CD8-positive, alpha-beta memory T cell (primary cell): ENCODE measurements around the gene WDFY4. TPM values are rescaled to one million over a fixed set of nuclear protein-coding genes. Genes with fewer than 3 reads are reported as not detected.

Source experiments
- CTCF ChIA-PET: fragments of 350-600 bp; sonication (Branson Sonifier 250); formaldehyde crosslinking; loops from one replicate; lab custom pipeline; 2021; ENCODE audit warnings: antibody characterized with exemption; lab: Charles Lee
- POLR2A ChIA-PET: fragments of 350-600 bp; sonication (Branson Sonifier 250); formaldehyde crosslinking; loops from one replicate; lab custom pipeline; 2021; ENCODE audit warnings: antibody characterized with exemption; lab: Charles Lee
- DNase-seq, 5 donors: peaks; one replicate each; pipeline versions ENCODE4 v3.0.0 to v3.0.0-alpha.2; 2020 to 2022; ENCODE audit warnings: mixed read lengths in 1 of 5
- H3K27ac ChIP-seq: one replicate; pipeline ENCODE4 v1.7.0; 2013; ENCODE audit warnings: low read depth, mild to moderate bottlenecking, low read length, moderate library complexity
- H3K27me3 ChIP-seq: 2 replicates; pipeline ENCODE4 v1.7.0; 2013; ENCODE audit warnings: low read length, mild to moderate bottlenecking; ENCODE audit not compliant: insufficient read depth, poor library complexity, severe bottlenecking
- H3K36me3 ChIP-seq: 2 replicates; pipeline ENCODE4 v1.7.0; 2013; ENCODE audit warnings: mild to moderate bottlenecking, low read length, moderate library complexity; ENCODE audit not compliant: insufficient read depth
- H3K4me1 ChIP-seq: 2 replicates; pipeline ENCODE4 v1.7.0; 2013; ENCODE audit warnings: mild to moderate bottlenecking, low read length, moderate library complexity; ENCODE audit not compliant: insufficient read depth
- H3K4me3 ChIP-seq: 2 replicates; pipeline ENCODE4 v1.7.0; 2013; ENCODE audit warnings: mild to moderate bottlenecking, low read length
- H3K9me3 ChIP-seq: 2 replicates; pipeline ENCODE4 v1.7.0; 2013; ENCODE audit warnings: mild to moderate bottlenecking, low read length
- H3K27ac Mint-ChIP-seq, 8 donors: one replicate each; pipeline ENCODE4 v1.8.0; 2020 to 2021; ENCODE audit warnings: mixed read lengths in 8 of 8, mild to moderate bottlenecking in 6 of 8, inconsistent platforms in 3 of 8, moderate library complexity in 3 of 8
- H3K27me3 Mint-ChIP-seq, 2 donors: one replicate each; pipeline ENCODE4 v1.8.0; 2020 to 2021; ENCODE audit warnings: mixed read lengths in 2 of 2, mild to moderate bottlenecking in 1 of 2, moderate library complexity in 1 of 2
- H3K36me3 Mint-ChIP-seq, 3 donors: one replicate each; pipeline ENCODE4 v1.8.0; 2020 to 2021; ENCODE audit warnings: mixed read lengths in 3 of 3, inconsistent platforms in 1 of 3, mild to moderate bottlenecking in 1 of 3
- H3K4me1 Mint-ChIP-seq, 3 donors: one replicate each; pipeline ENCODE4 v1.8.0; 2020 to 2021; ENCODE audit warnings: mixed read lengths in 3 of 3, inconsistent platforms in 1 of 3, mild to moderate bottlenecking in 1 of 3
- H3K4me3 Mint-ChIP-seq, 7 donors: one replicate each; pipeline ENCODE4 v1.8.0; 2020 to 2021; ENCODE audit warnings: mixed read lengths in 7 of 7, mild to moderate bottlenecking in 6 of 7, moderate library complexity in 4 of 7, inconsistent platforms in 2 of 7
- H3K9me3 Mint-ChIP-seq, 5 donors: one replicate each; pipeline ENCODE4 v1.8.0; 2020 to 2022; ENCODE audit warnings: mixed read lengths in 5 of 5, mild to moderate bottlenecking in 3 of 5, moderate library complexity in 2 of 5, inconsistent platforms in 1 of 5
- polyA plus RNA-seq: library from polyadenylated mRNA; unstranded; fragments of 300-500 nt; fragmentation: Illumina TruSeq; gene quantifications from one replicate; pipeline ENCODE4 v1.2.3, GENCODE V29; 2021
- total RNA-seq, 2 experiments: library from RNA; stranded (reverse); gene quantifications; one replicate each; pipeline ENCODE4 v1.2.3, GENCODE V29; 2021

WDFY4 gene
- total and polyA plus RNA-seq, 3 experiments from 2014 or later, result 0.20 to 0.35 TPM; not detected in 1

DNA sequence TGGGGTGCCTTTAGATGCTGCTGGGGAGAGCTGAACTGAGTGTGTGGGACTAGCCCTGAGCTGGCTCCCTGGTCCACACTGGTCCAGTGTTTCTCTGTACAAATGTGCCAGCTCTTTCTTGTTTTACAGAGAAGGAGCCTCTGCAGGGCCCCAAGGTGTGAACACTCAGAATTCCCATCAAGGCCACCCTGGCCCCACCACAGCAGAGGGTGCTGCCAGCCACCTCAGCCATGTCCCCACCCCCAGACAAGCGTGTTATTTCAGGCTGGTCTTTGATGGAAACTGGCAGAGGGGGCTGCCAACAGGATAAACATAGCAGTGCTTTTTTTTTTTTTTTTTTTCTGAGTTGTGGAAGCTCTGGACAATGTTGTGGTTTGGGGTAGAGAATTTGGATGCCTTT lies 323.4 kb downstream of the WDFY4 start:
- ChIA-PET CTCF (no interaction called here), POLR2A (no interaction called here)
- Histone ChIP-seq H3K9me3 (no peaks in the 10 kb centered on the region), H3K4me1 (no peaks in the 10 kb centered on the region), H3K27ac (no peak overlapping the region), H3K36me3 (no peaks in the 10 kb centered on the region), H3K27me3 (no peaks in the 10 kb centered on the region), H3K4me3 (no peak overlapping the region)
- no peak for DNase-seq
- H3K4me1 Mint-ChIP-seq, result no peaks in the 10 kb centered on the region
- no peak overlapping the region for H3K27ac Mint-ChIP-seq
- no peaks in the 10 kb centered on the region for H3K36me3 Mint-ChIP-seq
- no peak overlapping the region for H3K4me3 Mint-ChIP-seq
- peaks cover 2 to 3% of the 10 kb centered on the region in 2 donors for H3K27me3 Mint-ChIP-seq
- H3K9me3 Mint-ChIP-seq, result no peaks in the 10 kb centered on the region

DNA sequence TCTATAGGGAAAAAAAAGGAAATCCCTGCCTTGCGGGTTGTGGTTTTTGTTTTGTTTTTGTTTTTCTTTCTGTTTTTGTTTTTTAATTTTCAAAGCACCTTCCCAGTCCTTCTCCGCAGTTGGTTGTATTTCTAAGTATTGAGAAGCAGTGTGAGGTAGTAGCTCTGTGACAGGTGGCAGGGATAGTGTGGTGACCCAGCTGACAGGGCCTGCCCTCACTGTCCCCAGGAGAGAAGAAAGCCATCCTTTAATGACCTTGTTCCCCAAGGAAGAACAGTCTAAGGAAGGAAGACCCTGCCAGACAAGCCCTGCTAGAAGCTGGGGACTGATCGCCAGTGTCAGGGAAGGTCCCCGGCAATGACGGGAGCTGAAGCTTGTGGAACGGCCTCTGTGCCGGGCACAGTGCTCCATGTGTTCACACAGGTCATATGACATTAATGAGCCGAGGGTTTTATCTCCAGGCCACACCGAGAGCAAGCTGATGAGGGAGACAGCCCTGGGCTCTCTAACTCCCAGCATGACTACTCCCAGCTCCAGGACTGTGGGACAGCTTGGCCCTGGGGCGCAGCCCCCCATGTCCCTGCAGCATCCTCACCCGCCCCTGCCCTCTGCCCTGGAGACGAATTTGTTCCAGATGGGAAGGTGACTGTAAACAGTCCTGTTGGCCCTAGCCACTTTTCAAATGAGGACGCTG lies 324.0 kb downstream of the WDFY4 start:
- Histone ChIP-seq H3K36me3 (no peaks in the 10 kb centered on the region), H3K27ac (no peak overlapping the region), H3K9me3 (no peaks in the 10 kb centered on the region), H3K4me1 (no peaks in the 10 kb centered on the region), H3K4me3 (no peak overlapping the region), H3K27me3 (no peaks in the 10 kb centered on the region)
- POLR2A ChIA-PET, result no interaction called here
- no peak overlapping the region for H3K27ac Mint-ChIP-seq
- no peak overlapping the region for H3K4me3 Mint-ChIP-seq
- H3K27me3 Mint-ChIP-seq, result peaks cover 2 to 3% of the 10 kb centered on the region in 2 donors
- H3K9me3 Mint-ChIP-seq, result no peaks in the 10 kb centered on the region
- no peaks in the 10 kb centered on the region for H3K4me1 Mint-ChIP-seq
- CTCF ChIA-PET, result no interaction called here
- no peak for DNase-seq
- H3K36me3 Mint-ChIP-seq, result no peaks in the 10 kb centered on the region

DNA sequence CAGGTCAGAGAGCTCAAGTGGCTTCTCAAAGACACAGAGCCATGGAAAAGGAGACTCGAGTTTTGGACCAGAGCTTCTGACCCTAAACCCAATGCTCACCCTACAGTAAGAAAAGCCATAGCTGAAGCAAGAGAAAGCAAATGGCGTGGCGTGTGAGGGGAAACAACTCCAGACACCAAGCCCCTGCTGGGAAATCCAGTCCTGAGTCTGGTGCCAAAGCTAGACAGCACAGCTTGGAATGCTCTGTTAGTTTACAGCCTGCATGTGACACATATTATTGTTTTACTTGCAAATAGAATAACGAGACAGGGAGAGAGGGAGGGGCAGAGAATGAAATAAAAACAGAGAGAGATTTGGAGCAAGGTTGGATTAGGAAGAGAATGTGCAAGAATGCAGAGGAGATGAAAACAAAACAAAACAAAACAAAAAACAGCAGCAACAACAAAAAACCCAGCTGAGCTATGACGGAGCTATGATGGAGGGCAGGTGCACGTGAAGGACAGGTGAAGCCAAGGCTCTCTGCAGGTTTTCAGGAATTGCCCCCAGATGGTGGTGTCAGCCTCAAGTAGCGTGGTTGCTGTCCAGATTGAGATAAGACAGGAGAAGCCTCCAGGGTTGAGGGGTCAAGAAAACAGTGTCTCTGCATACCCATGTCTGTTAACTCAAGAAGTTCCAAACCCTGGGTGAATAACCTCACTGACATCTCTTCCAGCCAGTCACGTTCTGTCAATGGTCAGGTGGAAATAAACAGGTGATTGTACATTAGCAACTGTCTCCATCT lies 324.7 kb downstream of the WDFY4 start:
- H3K36me3 Mint-ChIP-seq, result no peaks in the 10 kb centered on the region
- H3K36me3 ChIP-seq, result no peaks in the 10 kb centered on the region
- CTCF ChIA-PET, result no interaction called here

DNA sequence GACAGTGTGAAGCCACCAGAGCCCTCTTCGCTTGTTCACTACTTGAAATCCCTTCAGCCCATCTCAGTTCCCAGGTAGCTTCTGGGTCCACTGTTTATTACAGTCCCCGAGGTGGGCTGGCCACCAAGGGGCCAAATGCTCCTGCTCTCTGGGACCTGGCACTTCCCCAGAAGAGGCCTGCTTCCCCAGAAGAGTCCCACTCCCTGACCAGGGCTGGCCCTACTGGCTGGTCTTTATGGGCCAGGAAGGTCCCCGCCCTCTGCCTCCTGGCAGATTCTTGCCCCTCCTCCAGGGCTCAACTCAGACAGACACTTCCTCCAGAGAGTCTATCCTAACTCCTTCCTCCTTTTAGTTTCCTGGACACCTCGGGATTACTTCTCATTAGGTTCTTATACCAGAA lies 325.6 kb downstream of the WDFY4 start:
- no peaks in the 10 kb centered on the region for H3K9me3 Mint-ChIP-seq
- DNase-seq, result no peak
- H3K27ac Mint-ChIP-seq, result no peak overlapping the region
- H3K9me3 ChIP-seq, result no peaks in the 10 kb centered on the region
- H3K4me1 Mint-ChIP-seq, result no peaks in the 10 kb centered on the region
- H3K4me1 ChIP-seq, result no peaks in the 10 kb centered on the region
- POLR2A ChIA-PET, result no interaction called here
- no peaks in the 10 kb centered on the region for H3K27me3 ChIP-seq
- no peak overlapping the region for H3K4me3 Mint-ChIP-seq
- peaks cover 3 to 5% of the 10 kb centered on the region in 2 donors for H3K27me3 Mint-ChIP-seq
- no peak overlapping the region for H3K27ac ChIP-seq
- H3K36me3 Mint-ChIP-seq, result no peaks in the 10 kb centered on the region
- H3K4me3 ChIP-seq, result no peak overlapping the region
- CTCF ChIA-PET, result no interaction called here
- no peaks in the 10 kb centered on the region for H3K36me3 ChIP-seq

More for the DNA sequence above, 324.7 kb downstream of the WDFY4 start:
- Mint-ChIP-seq H3K27me3 (peaks cover 2 to 3% of the 10 kb centered on the region in 2 donors), H3K9me3 (no peaks in the 10 kb centered on the region), H3K4me1 (no peaks in the 10 kb centered on the region), H3K4me3 (no peak overlapping the region), H3K27ac (no peak overlapping the region)
- DNase-seq, result no peak
- H3K4me1 ChIP-seq, result no peaks in the 10 kb centered on the region
- no peaks in the 10 kb centered on the region for H3K27me3 ChIP-seq
- no peak overlapping the region for H3K4me3 ChIP-seq
- no peak overlapping the region for H3K27ac ChIP-seq
- POLR2A ChIA-PET, result no interaction called here
- no peaks in the 10 kb centered on the region for H3K9me3 ChIP-seq

DNA sequence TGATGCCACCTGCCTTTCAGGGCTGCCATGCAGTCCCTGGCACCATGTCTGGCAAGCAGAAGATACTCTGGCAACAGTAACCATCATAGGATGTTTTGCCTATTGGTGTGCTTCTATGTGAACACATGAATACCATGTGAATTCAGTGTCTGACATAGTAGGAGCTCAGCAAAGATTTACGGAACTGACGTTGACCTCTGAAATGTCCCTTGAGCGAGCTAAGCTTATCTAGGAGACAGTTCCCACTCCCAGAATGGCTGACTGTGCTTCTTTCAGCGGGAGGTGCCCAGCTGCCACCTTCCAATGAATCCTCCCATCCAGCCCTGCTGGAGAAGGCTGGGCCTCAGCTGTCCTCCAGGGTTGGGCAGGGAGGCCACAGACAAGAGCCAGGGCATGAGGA lies 326.2 kb downstream of the WDFY4 start:
- H3K4me1 Mint-ChIP-seq, result no peaks in the 10 kb centered on the region
- CTCF ChIA-PET, result no interaction called here
- Histone ChIP-seq H3K4me1 (no peaks in the 10 kb centered on the region), H3K27me3 (no peaks in the 10 kb centered on the region), H3K36me3 (no peaks in the 10 kb centered on the region), H3K4me3 (no peak overlapping the region), H3K9me3 (no peaks in the 10 kb centered on the region), H3K27ac (no peak overlapping the region)
- no peaks in the 10 kb centered on the region for H3K36me3 Mint-ChIP-seq
- H3K27ac Mint-ChIP-seq, result no peak overlapping the region
- no peaks in the 10 kb centered on the region for H3K9me3 Mint-ChIP-seq
- POLR2A ChIA-PET, result no interaction called here
- DNase-seq, result no peak
- H3K4me3 Mint-ChIP-seq, result no peak overlapping the region
- peaks cover 3 to 5% of the 10 kb centered on the region in 2 donors for H3K27me3 Mint-ChIP-seq

DNA sequence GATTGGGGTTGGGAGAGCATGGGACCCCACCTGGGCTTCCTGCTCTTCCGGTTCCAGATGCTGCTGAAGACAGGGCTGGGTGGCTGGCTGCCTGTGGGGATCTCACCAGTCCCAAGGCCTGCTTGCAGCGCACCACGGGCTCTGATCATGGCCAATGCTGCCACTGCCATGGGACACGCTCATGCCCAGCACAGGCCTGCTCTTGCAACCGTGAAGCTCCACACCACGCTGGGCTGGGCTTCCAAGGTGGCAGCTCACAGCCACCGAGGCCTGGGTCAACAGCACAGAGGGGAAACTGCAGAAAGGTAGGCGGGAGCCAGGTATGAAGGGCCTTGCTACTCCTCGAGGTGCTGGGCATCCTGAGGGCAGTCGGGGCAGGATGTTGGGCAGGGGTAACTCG lies 327.1 kb downstream of the WDFY4 start:
- no peak overlapping the region for H3K4me3 Mint-ChIP-seq
- Histone ChIP-seq H3K9me3 (no peaks in the 10 kb centered on the region), H3K36me3 (no peaks in the 10 kb centered on the region), H3K27ac (no peak overlapping the region), H3K4me3 (no peak overlapping the region), H3K27me3 (no peaks in the 10 kb centered on the region), H3K4me1 (no peaks in the 10 kb centered on the region)
- CTCF ChIA-PET, result no interaction called here
- no peaks in the 10 kb centered on the region for H3K4me1 Mint-ChIP-seq
- H3K36me3 Mint-ChIP-seq, result no peaks in the 10 kb centered on the region
- no peaks in the 10 kb centered on the region for H3K9me3 Mint-ChIP-seq
- no peak for DNase-seq
- POLR2A ChIA-PET, result interaction anchor here (0.5 kb wide), 1 partner anchor 179 kb away, joined by 4 read pairs; no protein-coding TSS in a partner anchor
- H3K27ac Mint-ChIP-seq, result no peak overlapping the region
- peaks cover 4 to 7% of the 10 kb centered on the region in 2 donors for H3K27me3 Mint-ChIP-seq

DNA sequence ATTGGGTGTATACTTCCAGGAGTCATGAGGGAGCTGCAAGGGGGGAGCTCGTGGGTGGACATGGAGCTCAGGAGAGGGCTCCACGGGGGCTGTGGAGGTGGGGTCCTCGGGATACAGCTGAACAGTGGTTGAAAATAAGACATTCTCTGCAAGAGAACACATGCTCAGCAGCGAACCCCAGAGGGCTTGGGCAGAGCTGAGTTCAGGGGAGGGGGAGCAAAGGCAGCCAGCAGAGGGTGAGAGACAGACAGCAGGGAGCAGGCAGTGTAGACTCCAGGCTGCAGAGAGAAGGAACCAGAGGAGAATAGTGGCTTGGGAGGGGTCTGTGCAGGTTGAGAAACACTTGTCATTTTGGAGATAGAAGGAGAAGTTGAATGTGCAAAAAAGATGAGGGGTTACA lies 327.9 kb downstream of the WDFY4 start:
- H3K4me3 Mint-ChIP-seq, result no peak overlapping the region
- H3K4me1 Mint-ChIP-seq, result no peaks in the 10 kb centered on the region
- POLR2A ChIA-PET, result no interaction called here

DNA sequence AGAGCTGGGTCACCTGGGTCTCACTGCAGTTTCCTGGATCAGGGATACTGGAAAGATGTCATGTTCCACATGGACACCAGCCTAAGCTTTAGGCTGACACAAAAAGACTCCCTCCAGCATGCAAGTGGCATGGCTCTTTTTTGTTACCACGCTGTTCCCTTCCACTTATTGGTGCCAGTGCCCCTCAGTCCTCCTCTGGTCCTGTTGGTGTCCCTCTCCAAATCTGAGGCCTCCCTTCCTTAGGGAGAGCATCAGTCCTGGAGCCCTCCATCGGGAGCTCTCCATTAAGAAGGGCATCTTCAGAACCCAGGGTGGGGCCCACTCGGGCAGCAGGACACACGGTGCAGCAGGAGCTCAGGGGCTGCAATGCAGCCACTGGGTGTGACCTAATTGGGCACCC lies 331.0 kb downstream of the WDFY4 start:
- CTCF ChIA-PET, result no interaction called here
- DNase-seq, result no peak
- Mint-ChIP-seq H3K27me3 (peaks cover 14 to 18% of the 10 kb centered on the region in 2 donors), H3K4me3 (no peak overlapping the region), H3K36me3 (peaks cover 0 to 3% (median 0%) of the 10 kb centered on the region in 3 donors), H3K9me3 (peaks cover 2 to 9% (median 6%) of the 10 kb centered on the region in 5 donors), H3K4me1 (no peaks in the 10 kb centered on the region), H3K27ac (no peak overlapping the region)
- H3K9me3 ChIP-seq, result no peaks in the 10 kb centered on the region
- H3K4me1 ChIP-seq, result no peaks in the 10 kb centered on the region
- H3K27ac ChIP-seq, result no peak overlapping the region
- no peaks in the 10 kb centered on the region for H3K36me3 ChIP-seq
- no peaks in the 10 kb centered on the region for H3K27me3 ChIP-seq
- POLR2A ChIA-PET, result no interaction called here
- H3K4me3 ChIP-seq, result no peak overlapping the region

More for the DNA sequence above, 327.9 kb downstream of the WDFY4 start:
- Histone ChIP-seq H3K4me1 (no peaks in the 10 kb centered on the region), H3K36me3 (no peaks in the 10 kb centered on the region), H3K27ac (no peak overlapping the region), H3K27me3 (no peaks in the 10 kb centered on the region), H3K9me3 (no peaks in the 10 kb centered on the region), H3K4me3 (no peak overlapping the region)
- Mint-ChIP-seq H3K9me3 (no peaks in the 10 kb centered on the region), H3K27ac (no peak overlapping the region), H3K36me3 (no peaks in the 10 kb centered on the region), H3K27me3 (peaks cover 13 to 16% of the 10 kb centered on the region in 2 donors)
- CTCF ChIA-PET, result no interaction called here
- no peak for DNase-seq
